HepG2 (cell line): ENCODE results near the gene PEX13. TPM values are rescaled to one million over a fixed set of nuclear protein-coding genes. Genes with fewer than 3 reads are reported as not detected.

ENCODE experiments used
- FOXO1 ChIP-seq: sonication (generic); formaldehyde crosslinking; IDR thresholded peaks from 2 replicates; pipeline ENCODE4 v1.4.0; 2020; ENCODE audit warnings: missing genetic modification reagents
- HOXD1 ChIP-seq: sonication (generic); formaldehyde crosslinking; IDR thresholded peaks from 2 replicates; pipeline ENCODE4 v1.5.0; 2020; ENCODE audit warnings: missing genetic modification reagents
- KDM6A ChIP-seq: IDR thresholded peaks from 2 replicates; pipeline ENCODE4 v1.6.1; 2016; ENCODE audit warnings: low read depth
- MIER3 ChIP-seq: IDR thresholded peaks from 2 replicates; pipeline ENCODE4 v1.6.1; 2016; ENCODE audit warnings: missing compliant biosample characterization, borderline replicate concordance
- NPAS2 ChIP-seq: sonication (generic); formaldehyde crosslinking; IDR thresholded peaks from 2 replicates; pipeline ENCODE4 v1.8.0; 2022; ENCODE audit warnings: mild to moderate bottlenecking, missing genetic modification reagents, borderline replicate concordance
- SATB2 ChIP-seq: sonication (generic); formaldehyde crosslinking; IDR thresholded peaks from 2 replicates; pipeline ENCODE4 v1.5.0; 2020; ENCODE audit warnings: missing genetic modification reagents
- SMARCC2 ChIP-seq: fragments of 450-650 bp; IDR thresholded peaks from 2 replicates; pipeline ENCODE4 v1.6.1; 2017; ENCODE audit warnings: antibody characterized with exemption, mild to moderate bottlenecking
- polyA plus RNA-seq, 8 experiments: library from polyadenylated mRNA; depleted of rRNA in 3 of 8; stranded (reverse) in 7 of 8; unstranded in 1 of 8; fragments of >200 nt; fragmentation: Illumina TruSeq in 4 of 8; extraction: Trizol in 4 of 8; gene quantifications; 2 replicates each; pipeline versions ENCODE4 v1.2.1 to v1.2.3, GENCODE V29; 2011 to 2016; ENCODE audit warnings: low read depth in 4 of 8, missing spikeins in 1 of 8, mixed read lengths in 1 of 8; ENCODE audit not compliant: insufficient read depth in 1 of 8
- total RNA-seq, 5 experiments: library from RNA; depleted of rRNA; stranded (reverse); fragments of >200 nt; fragmentation: Illumina TruSeq; extraction: Trizol; gene quantifications; 2 replicates each; pipeline ENCODE4 v1.2.3, GENCODE V29; 2016; ENCODE audit warnings: low read depth in 1 of 5
- TF ChIP-seq, protein P1 (sequence below): sonication (generic); formaldehyde crosslinking; IDR thresholded peaks from 2 replicates; pipeline ENCODE4 v1.4.0; 2020; ENCODE audit warnings: mild to moderate bottlenecking, missing genetic modification reagents, borderline replicate concordance
- TF ChIP-seq, protein P2 (sequence below): sonication (generic); formaldehyde crosslinking; IDR thresholded peaks from 2 replicates; pipeline ENCODE4 v1.5.0; 2020; ENCODE audit warnings: mild to moderate bottlenecking, missing genetic modification reagents
- TF ChIP-seq, protein P3 (sequence below): sonication (generic); formaldehyde crosslinking; conservative IDR thresholded peaks from 2 replicates; pipeline ENCODE4 v1.4.0; 2020; ENCODE audit warnings: missing genetic modification reagents
- TF ChIP-seq, protein P4 (sequence below): sonication (generic); formaldehyde crosslinking; IDR thresholded peaks from 2 replicates; pipeline ENCODE4 v1.4.0; 2020; ENCODE audit warnings: mild to moderate bottlenecking, missing genetic modification reagents

Gene PEX13
- total and polyA plus RNA-seq, 2 of the 13 experiments (the other 11 are each of a cell fraction or from before 2014, with no cell fraction given), result 47.9 to 75.9 TPM

DNA sequence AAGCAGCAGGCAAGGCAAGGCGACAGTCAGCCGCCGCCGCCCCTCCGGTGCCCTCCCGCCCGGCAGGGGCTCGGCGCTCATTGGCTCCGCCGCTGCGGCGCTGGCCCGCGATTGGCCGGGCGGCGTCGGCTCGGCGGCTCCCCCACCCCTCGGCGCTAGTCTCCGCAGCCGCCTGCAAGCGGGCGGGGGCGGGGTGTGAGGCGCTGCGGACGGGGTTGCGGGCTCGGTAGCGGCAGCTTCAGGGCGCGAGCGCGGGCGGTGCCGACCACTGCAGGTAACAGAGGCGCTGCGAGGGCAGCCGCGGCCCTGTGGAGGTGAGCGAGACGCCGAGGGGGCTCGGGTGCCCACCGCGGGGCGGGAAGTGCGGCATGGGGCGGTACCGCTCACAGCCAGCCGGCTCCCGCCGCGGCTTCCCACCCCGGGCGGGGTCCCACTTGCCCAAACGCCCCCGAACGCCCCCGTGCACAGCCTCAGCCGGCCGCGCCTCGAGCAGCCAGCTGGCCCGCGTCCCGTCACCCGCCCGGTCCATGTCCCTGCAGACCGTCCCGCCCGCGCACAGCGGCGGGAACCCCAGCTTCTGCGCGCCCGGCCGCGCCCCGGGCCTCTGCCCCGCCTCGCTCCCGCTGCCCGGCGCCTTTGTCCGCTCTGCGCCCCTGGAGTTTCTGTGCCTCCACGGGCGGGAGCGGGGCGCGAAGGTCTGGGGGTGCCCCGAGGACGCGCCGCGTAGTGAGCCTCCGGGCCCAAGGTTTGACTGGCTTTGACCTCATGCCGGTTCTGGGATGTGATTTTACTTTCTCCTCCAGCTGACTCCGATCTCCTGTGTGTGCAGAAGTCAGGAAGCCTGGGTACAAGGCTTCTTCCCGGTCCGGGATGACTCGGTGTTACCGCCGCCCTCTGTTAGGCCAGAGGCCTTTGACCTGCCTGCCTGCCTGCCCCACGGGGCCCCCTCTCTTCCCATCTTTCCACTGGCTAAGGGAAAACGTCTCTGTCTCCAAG is 48.5 kb downstream of the PEX13 start, which contains the start of gene SANBR (continued):
- TF ChIP-seq KDM6A (CRISPR knock-in tag) (no peak), SATB2 (CRISPR knock-in tag) (no peak), NPAS2 (CRISPR knock-in tag) (no peak), MIER3 (CRISPR knock-in tag) (no peak), SMARCC2 (no peak), FOXO1 (CRISPR knock-in tag) (no peak), HOXD1 (CRISPR knock-in tag) (peak; percentile 45; the same call in 1 of the 2 replicates)
- TF ChIP-seq, protein P1, sequence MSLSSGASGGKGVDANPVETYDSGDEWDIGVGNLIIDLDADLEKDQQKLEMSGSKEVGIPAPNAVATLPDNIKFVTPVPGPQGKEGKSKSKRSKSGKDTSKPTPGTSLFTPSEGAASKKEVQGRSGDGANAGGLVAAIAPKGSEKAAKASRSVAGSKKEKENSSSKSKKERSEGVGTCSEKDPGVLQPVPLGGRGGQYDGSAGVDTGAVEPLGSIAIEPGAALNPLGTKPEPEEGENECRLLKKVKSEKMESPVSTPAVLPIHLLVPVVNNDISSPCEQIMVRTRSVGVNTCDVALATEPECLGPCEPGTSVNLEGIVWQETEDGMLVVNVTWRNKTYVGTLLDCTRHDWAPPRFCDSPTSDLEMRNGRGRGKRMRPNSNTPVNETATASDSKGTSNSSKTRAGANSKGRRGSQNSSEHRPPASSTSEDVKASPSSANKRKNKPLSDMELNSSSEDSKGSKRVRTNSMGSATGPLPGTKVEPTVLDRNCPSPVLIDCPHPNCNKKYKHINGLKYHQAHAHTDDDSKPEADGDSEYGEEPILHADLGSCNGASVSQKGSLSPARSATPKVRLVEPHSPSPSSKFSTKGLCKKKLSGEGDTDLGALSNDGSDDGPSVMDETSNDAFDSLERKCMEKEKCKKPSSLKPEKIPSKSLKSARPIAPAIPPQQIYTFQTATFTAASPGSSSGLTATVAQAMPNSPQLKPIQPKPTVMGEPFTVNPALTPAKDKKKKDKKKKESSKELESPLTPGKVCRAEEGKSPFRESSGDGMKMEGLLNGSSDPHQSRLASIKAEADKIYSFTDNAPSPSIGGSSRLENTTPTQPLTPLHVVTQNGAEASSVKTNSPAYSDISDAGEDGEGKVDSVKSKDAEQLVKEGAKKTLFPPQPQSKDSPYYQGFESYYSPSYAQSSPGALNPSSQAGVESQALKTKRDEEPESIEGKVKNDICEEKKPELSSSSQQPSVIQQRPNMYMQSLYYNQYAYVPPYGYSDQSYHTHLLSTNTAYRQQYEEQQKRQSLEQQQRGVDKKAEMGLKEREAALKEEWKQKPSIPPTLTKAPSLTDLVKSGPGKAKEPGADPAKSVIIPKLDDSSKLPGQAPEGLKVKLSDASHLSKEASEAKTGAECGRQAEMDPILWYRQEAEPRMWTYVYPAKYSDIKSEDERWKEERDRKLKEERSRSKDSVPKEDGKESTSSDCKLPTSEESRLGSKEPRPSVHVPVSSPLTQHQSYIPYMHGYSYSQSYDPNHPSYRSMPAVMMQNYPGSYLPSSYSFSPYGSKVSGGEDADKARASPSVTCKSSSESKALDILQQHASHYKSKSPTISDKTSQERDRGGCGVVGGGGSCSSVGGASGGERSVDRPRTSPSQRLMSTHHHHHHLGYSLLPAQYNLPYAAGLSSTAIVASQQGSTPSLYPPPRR, result no peak
- TF ChIP-seq, protein P2, sequence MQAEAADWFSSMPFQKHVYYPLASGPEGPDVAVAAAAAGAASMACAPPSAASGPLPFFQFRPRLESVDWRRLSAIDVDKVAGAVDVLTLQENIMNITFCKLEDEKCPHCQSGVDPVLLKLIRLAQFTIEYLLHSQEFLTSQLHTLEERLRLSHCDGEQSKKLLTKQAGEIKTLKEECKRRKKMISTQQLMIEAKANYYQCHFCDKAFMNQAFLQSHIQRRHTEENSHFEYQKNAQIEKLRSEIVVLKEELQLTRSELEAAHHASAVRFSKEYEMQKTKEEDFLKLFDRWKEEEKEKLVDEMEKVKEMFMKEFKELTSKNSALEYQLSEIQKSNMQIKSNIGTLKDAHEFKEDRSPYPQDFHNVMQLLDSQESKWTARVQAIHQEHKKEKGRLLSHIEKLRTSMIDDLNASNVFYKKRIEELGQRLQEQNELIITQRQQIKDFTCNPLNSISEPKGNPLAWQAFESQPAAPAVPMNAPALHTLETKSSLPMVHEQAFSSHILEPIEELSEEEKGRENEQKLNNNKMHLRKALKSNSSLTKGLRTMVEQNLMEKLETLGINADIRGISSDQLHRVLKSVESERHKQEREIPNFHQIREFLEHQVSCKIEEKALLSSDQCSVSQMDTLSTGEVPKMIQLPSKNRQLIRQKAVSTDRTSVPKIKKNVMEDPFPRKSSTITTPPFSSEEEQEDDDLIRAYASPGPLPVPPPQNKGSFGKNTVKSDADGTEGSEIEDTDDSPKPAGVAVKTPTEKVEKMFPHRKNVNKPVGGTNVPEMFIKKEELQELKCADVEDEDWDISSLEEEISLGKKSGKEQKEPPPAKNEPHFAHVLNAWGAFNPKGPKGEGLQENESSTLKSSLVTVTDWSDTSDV (CRISPR knock-in tag), result no peak
- TF ChIP-seq, protein P3, sequence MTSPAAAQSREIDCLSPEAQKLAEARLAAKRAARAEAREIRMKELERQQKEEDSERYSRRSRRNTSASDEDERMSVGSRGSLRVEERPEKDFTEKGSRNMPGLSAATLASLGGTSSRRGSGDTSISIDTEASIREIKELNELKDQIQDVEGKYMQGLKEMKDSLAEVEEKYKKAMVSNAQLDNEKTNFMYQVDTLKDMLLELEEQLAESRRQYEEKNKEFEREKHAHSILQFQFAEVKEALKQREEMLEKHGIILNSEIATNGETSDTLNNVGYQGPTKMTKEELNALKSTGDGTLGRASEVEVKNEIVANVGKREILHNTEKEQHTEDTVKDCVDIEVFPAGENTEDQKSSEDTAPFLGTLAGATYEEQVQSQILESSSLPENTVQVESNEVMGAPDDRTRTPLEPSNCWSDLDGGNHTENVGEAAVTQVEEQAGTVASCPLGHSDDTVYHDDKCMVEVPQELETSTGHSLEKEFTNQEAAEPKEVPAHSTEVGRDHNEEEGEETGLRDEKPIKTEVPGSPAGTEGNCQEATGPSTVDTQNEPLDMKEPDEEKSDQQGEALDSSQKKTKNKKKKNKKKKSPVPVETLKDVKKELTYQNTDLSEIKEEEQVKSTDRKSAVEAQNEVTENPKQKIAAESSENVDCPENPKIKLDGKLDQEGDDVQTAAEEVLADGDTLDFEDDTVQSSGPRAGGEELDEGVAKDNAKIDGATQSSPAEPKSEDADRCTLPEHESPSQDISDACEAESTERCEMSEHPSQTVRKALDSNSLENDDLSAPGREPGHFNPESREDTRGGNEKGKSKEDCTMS (CRISPR knock-in tag), result no peak
- TF ChIP-seq, protein P4, sequence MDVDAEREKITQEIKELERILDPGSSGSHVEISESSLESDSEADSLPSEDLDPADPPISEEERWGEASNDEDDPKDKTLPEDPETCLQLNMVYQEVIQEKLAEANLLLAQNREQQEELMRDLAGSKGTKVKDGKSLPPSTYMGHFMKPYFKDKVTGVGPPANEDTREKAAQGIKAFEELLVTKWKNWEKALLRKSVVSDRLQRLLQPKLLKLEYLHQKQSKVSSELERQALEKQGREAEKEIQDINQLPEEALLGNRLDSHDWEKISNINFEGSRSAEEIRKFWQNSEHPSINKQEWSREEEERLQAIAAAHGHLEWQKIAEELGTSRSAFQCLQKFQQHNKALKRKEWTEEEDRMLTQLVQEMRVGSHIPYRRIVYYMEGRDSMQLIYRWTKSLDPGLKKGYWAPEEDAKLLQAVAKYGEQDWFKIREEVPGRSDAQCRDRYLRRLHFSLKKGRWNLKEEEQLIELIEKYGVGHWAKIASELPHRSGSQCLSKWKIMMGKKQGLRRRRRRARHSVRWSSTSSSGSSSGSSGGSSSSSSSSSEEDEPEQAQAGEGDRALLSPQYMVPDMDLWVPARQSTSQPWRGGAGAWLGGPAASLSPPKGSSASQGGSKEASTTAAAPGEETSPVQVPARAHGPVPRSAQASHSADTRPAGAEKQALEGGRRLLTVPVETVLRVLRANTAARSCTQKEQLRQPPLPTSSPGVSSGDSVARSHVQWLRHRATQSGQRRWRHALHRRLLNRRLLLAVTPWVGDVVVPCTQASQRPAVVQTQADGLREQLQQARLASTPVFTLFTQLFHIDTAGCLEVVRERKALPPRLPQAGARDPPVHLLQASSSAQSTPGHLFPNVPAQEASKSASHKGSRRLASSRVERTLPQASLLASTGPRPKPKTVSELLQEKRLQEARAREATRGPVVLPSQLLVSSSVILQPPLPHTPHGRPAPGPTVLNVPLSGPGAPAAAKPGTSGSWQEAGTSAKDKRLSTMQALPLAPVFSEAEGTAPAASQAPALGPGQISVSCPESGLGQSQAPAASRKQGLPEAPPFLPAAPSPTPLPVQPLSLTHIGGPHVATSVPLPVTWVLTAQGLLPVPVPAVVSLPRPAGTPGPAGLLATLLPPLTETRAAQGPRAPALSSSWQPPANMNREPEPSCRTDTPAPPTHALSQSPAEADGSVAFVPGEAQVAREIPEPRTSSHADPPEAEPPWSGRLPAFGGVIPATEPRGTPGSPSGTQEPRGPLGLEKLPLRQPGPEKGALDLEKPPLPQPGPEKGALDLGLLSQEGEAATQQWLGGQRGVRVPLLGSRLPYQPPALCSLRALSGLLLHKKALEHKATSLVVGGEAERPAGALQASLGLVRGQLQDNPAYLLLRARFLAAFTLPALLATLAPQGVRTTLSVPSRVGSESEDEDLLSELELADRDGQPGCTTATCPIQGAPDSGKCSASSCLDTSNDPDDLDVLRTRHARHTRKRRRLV, result no peak
